ENCODE data around the gene TYMP.

Gene TYMP, protein sequence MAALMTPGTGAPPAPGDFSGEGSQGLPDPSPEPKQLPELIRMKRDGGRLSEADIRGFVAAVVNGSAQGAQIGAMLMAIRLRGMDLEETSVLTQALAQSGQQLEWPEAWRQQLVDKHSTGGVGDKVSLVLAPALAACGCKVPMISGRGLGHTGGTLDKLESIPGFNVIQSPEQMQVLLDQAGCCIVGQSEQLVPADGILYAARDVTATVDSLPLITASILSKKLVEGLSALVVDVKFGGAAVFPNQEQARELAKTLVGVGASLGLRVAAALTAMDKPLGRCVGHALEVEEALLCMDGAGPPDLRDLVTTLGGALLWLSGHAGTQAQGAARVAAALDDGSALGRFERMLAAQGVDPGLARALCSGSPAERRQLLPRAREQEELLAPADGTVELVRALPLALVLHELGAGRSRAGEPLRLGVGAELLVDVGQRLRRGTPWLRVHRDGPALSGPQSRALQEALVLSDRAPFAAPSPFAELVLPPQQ

DNA sequence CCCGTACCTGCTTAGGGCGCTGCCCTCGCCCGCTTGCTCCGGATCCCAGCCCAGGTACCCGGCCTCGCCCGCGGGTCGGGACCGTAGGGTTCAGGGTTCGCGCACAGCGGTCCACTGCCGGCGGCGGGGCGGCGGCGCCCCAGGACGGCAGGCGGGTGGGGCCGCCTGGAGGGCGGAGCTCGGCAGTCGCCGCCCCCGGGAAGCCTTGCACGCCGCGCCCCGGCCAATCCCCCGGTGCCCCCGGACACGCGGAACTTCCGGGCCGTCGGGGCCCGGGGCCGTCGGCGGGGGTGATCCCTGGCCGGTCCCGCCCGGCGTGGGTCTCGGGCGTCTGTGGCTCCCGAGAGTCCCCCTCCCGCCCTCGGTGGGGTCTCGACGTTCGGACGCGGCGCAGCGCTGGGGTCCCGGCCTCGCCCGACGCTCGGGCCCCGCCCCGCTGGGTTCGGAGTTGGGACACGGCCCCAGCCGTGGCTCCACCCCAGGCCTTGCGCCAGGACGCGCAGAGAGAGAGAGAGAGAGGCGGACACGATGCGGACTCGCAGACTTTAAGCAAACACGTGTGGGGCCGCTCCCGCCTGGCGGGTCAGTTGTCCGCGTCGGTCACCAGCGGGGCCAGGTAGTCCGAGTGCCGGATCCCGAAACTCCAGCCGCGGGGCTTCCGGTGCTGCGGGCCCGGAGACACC is at the start of gene TYMP:
Gene TYMP (minus strand): TSS at position 116 of the 683 bp plus-strand sequence. CDS start 303 bp downstream, outside the sequence.
- DNase-seq (ENCODE audit: low read depth in 2 of 3, low spot score in 1 of 3): peak in 1 of 3 donors; percentile 70

DNA sequence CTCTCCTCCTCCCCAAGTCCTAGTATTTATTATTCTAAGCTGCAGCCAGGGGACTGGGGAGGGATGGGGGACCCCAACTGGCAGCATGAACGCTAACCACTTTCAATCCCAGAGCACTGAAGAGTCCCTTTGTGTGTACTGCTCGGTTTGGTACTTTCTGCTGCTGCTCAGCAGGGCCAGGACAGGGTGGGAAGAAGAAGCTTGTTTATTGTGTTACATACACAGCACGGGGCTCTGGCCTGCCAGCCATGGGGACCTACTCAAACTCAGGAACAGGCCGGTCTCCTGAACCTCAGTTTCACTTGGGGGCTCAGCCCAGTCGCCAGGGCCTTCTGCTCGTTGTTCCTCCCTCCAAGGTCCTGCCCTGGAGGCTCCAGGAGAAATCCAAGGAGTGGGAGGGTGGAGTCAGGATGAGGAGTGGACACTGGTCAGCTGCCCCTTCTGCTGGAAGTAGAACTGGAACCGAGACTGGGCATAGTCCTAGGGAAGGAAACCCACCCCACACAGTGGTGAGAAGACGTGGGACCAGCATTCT is 49.0 kb upstream of the TYMP start:
- no peak for DNase-seq (ENCODE audit: low read depth in 2 of 3, low spot score in 1 of 3)

DNA sequence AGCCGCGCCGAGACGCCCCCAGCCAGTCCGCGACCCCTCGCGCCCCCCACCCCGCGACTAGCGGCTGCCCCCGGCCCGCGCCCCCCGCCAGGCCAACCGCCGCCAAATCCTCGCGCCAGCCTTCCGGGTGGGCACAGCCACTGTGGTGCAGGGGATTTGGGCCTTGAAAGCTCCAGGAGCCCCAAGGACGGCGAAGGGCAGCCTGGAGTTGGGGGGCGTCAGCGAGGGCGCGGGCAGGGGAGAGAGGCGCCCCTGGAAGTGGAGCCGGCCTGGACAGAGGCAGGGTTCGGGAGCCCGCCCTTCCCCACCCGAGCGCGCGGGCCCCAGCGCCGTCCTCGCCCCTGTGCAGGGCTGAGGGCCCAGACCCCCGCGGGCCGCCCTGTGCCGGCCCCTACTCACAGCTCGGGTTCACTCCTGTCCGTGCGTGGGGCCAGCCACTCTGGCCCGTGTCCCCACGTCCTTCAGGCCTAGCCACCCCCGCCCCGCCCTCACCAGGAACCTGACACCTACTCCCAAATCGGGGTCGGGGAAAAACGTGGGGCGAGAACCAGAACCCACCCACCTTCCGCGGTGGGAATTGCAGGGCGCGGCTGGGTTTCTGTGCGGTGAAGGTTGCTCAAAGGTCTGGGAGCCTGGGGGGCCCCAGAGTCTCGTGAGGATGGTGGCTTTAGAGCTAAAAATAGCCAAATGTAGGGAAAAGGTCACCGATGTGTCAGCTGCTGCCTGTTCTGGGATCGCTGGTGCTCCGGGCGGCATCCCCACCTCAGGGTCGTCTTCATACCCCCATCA is 48.4 kb upstream of the TYMP start, which contains the start of gene CPT1B:
Gene CPT1B (minus strand): TSS at position 441 of the 789 bp plus-strand sequence. CDS start 512 bp downstream, outside the sequence.
- DNase-seq (ENCODE audit: low read depth in 2 of 3, low spot score in 1 of 3): no peak

DNA sequence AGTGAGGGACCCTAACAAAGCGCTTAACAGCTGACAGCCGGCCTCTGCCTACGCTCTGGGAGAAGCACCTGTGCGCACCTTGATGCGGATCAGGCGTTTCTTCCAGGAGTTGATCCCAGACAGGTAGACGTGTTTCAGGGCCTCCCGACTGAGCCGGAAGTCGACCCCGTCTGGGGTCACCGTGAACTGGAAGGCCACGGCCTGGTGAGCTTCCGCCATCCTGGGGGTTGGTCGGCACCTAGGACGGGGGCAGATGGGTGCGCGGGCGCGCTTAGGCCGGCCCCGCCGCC is 47.8 kb upstream of the TYMP start:
- DNase-seq (ENCODE audit: low read depth in 2 of 3, low spot score in 1 of 3): no peak

DNA sequence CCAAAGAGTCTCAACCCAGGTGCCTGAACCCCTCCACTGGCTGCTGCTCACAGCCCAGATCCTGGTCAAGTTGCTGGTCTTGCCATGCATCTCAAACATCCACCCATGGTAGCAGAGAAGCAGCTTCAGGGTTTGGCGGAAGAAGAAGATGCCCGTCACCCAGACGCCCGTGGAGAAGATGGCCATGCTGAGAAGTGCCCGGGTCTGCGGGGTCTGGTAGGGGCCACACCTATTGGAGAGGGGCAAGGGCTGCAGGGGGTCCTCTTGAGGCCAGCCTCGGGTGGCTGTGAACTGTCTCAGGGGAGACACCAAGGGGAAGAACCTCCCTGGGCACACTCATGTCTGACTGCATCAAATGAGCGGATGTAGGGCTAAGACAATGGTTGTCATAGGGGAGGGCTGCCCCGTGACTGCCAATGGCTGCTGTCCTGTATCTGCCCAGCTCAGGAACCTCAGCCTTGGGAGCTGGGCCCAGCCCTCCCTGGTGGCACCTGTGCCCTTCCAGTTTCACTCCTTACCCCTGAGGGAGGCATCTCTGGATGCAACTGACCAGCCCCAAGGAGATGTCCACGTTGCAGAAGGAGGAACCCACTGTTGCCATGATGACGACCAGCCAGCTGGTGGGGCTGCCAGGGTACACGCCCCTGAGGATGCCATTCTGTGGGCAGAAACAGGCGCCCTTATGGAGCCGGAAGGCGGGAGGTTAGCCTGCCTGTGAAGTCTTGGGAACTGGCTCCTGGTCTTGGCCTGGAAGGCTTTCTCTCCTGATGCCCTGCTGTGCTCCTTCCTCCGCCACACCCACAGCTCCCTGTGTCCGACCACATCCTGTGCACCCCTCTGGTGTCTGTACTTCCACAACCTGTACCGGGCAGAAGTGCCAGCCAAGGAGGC is 47.2 kb upstream of the TYMP start:
- no peak for DNase-seq (ENCODE audit: low read depth in 2 of 3, low spot score in 1 of 3)

DNA sequence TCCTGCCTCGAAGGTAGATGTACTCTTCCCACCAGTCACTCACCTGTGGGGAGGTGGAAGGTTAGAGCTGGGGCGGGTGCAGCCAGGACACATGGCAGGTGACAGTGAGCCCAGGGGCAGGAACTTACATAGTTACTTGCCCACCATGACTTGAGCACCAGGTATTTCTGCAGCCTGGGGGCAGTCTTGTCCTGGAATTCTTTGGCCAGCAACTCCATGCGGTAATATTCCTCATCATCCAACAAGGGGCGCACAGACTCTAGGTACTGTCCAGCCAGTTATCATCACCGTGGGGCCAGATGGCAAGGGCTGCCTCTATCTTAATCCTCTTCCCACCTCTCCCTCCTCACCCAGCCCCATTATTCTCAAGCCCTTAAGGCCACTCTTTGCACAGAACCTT is 46.3 kb upstream of the TYMP start:
- DNase-seq (ENCODE audit: low read depth in 2 of 3, low spot score in 1 of 3): no peak

DNA sequence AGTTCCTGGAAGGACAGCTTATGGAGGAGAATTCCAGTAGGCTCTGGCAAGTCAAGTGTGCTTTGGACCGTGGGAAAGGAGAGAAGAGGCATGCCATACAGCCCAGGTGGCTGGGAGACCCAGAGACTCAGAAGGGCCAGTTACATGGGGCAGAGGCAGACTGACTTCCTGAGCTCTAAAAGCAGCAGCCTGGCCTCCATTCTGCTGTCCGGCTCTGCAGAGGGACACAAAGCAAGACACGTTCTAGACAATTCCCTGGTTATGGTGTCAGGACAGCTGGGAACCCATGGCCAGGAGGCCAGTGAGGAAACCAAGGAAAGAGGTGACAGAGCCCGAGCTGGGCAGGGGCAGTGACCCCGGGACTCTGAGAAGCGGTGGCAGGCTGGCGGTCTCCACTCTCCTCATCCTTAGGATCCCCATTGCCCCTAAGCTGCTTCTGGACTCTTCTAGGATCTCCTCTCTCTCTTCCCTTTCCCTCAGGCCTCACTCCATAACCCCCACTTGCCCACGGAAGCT is 45.7 kb upstream of the TYMP start:
- DNase-seq (ENCODE audit: low read depth in 2 of 3, low spot score in 1 of 3): no peak

DNA sequence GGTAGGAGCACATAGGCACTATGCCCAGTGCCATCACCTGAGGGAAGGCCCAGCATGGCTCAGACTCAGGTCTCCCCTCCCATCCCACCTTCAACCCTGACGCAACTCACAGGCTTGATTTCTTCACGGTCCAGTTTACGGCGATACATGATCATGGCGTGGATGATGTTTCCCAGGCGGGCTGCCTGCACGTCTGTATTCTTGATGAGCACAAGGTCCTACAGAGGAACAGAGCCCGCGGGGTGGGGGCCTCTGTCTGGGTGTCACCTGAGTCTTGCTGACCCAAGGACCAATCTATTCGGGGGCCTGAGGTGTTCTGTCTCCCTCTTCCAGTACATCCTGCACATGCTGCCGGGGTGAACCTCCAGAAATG is 44.6 kb upstream of the TYMP start:
- DNase-seq (ENCODE audit: low read depth in 2 of 3, low spot score in 1 of 3): no peak

DNA sequence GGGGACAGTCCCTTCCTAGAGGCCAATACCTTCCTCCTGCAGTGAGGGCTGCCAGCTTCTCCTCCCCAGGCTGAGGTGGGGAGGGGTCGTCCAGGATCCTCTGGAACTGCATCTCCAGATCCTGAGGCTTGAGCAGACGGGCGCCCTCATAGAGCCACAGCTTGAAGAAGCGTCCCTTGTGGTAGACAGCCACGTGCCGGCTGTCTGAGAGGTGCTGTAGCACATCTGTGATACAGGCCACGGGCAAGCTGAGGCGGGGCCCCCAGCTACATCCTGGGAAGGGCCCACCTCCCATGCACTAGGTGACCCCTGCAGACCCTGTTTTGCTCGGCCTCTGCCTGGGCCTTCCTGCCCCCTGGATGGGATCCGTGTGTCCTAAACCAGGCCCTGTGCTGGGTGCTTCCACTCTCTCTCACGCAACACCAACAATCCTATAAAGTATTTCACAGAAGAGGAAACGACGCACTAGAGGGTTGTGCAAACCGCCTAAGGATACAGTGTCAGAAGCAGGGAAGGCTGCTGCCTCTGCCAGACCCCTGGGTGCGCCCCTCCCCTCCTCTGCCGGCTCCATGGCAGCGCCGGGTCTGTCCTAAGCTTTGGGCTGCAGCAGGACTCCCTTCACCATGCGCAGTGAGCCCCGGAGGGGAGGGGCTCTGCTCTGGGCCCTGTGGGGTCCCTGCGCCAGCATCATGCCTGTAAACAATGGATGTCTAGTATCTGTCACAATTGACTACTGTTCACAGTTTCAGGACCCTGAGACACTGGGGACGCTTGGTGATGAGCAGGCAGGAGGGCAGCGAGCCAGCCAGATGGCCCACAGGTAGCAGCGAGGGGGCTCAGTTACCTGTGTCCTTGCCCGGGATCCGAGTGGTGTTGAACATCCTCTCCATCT is 43.9 kb upstream of the TYMP start:
- no peak for DNase-seq (ENCODE audit: low read depth in 2 of 3, low spot score in 1 of 3)

DNA sequence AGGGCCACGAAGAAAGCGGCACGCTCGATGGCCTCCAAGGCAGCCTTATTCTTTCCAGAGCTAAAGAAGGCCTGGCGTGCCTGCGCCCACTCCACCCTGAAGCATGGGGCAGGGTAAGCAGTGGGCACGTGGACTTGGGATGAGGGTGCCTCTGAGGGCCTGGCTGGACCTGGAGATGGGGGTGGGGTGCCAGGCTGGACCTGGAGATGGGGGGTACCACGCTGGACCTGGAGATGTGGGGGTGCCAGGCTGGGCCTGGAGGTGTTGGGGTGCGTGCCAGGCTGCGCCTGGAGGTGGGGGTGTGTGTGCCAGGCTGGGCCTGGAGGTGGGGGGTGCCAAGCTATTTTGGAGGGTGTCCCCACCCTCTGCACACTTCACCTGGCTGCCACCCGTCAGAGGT is 43.2 kb upstream of the TYMP start:
- DNase-seq (ENCODE audit: low read depth in 2 of 3, low spot score in 1 of 3): no peak

DNA sequence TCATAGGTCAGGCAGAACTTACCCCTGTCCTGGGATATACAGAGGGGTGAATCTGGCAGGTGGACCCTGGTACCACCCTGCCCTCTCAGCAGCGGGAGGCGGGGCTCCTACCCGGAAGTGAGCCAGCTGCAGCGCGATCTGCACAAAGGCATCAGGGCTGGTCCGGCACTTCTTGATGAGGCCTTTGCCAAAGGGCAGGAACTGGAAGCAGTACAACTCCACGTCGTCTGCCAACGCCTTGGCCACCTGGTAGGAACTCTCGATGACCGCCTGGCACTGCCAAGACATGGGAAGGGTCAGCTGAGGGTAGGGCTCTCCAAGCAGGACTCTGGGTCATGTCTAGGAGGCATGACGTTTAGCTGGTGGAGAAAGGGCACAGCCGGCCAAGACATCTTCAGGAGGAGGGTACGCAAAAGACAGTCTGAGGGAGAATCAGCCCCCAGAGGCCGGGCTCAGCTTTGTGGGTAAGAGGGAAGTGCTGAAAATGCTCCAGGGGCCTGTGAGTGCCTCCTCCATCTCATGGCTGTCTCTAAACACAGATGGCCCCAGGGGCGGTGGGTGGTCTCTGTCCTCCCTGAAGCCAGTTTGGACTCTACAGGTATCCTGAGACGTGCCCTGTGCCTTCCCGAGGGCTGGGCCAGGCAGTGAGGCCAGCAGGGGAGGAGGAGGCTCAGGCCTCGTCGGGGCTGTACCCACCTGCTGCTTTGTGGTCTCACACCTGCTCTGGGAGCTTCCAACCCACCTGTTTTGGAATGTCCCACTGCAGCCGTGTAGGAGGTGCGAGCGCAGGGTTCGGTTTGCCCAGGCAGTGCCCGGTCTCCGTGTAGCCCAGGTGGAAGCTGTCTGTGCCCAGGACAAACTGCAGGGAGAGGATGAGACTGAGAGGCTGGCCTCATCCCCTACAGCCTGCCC is 41.7 kb upstream of the TYMP start:
- no peak for DNase-seq (ENCODE audit: low read depth in 2 of 3, low spot score in 1 of 3)

DNA sequence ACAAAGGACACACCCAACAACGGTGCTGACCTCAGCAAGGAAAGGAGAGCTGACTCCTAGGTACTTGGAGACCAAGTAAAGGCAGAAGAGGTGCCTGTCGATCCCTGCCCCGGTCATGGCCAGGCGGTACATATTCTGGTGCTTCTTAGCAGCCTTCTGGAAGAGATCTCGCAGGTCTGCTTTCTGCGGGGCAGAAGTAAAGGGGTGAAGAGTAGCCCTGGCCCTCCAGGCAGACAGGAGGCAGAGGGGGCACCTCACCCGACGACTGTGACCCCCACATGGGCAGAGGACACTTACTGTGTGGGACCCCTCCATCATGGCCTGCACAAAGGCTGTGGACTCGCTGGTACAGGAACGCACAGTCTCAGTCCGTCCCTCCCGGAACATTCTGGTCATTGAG is 41.0 kb upstream of the TYMP start:
- no peak for DNase-seq (ENCODE audit: low read depth in 2 of 3, low spot score in 1 of 3)

DNA sequence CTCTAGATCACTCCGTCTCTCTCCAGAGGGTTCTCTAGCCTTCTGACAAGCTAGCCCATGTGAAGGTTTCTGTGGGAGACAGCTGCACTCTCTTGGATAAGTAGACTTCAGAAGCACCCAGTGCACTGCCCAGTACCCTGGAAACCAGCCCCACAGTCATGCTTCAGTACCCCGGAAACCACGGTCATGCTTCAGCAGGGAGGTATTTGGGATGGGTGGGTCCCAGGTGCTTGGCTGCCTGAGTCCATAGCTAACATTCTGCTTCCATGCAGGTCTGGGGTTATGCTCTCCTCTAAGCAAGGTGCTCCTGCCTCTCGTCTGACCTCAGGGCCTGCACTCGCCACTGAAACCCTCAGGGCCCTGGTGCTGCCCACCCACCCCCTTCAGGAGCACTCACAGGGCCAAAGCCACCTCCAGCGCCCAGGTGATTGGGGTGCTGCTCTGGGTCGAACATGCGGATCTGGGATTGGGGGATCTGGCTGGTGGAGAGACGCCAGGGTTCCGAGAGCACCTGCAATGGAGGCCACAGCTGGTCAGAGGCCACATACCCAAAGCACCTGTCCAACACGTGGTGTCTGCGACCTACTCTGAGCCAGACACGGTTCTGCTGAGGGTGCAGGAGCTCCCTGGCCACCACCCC is 40.2 kb upstream of the TYMP start:
- no peak for DNase-seq (ENCODE audit: low read depth in 2 of 3, low spot score in 1 of 3)

DNA sequence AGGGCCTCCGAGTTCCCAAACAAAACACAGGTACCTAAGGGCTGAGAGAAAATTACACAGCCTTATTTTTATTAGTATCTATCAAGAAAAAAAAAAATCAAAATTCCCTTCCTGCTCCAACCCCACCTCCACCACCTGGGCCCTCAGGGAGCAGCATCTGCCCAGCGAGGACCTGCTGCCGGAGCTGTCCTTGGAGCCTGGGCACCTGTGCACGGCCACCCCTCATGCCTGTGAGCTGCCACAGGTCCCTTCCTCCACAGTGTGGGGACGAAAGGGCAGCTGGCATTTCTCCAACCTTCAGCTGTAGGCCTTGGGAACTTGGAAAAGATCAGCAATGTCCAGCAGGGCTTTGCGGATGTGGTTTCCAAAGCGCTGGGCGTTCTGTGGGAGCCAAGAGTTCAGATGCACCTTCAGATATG is 39.2 kb upstream of the TYMP start:
- DNase-seq (ENCODE audit: low read depth in 2 of 3, low spot score in 1 of 3): no peak

DNA sequence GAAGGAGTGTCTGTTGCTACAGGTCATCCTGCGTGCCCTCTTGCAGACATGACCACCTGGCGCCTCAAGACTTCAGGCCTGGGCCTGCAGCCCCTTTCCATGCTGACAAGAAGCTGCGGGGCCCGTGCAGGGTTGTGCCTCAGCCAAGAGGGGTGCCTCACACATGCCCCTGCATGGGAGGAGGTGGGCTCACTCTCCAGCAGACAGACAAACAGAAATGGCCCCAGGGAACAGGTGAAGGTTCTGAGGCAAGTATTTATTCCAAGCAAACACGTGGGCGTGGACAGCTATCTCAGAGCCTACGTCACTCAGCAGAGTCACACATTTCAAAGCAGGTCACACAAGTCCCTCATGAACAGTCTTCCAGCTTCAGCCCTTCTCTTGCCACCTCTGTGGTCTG is 38.8 kb upstream of the TYMP start:
- DNase-seq (ENCODE audit: low read depth in 2 of 3, low spot score in 1 of 3): no peak

DNA sequence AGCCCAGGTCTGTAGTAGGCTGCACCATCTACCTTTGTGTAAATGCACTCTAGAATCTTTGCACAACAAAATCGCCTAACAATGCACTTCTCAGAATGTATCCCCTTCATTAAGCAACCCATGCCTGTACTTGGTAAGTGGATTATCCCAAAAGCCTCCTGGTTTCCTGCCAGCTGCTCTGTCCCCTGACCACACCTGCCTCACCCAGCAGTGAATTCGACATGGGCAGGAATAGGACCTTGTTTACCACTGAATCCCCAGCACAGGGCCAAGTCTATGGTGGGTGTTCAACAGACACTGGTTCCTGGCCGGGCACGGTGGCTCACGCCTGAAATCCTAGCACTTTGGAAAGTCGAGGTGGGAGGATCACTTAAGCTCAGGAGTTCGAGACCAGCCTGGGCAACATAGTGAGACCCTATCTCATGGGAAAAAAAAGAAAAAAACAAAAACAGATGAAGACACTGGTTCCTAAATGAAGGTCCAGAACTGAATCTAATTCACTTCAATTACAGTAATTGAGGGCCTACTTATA is 38.0 kb upstream of the TYMP start:
- DNase-seq (ENCODE audit: low read depth in 2 of 3, low spot score in 1 of 3): no peak

DNA sequence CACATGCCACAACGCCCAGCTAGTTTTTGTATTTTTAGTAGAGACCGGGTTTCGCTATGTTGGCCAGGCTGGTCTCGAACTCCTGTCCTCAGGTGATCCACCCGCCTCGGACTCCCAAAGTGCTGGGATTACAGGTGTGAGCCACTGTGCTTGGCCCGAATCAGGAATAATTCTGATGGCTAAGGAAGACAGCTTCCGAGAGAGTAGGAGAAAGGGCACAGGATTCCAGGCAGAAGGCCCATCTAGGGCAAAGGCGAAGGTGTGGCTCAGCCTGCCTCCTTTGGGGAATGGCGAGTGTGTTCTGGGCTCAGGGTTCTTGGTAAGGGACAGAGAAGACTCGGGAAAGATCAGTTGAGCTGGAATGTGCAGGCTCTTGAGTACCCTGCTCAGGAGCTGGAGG is 34.5 kb upstream of the TYMP start:
- DNase-seq (ENCODE audit: low read depth in 2 of 3, low spot score in 1 of 3): no peak

All from stimulated activated CD4-positive, alpha-beta T cell treated with anti-CD3 and anti-CD28 coated beads, Interleukin-12 subunit alpha, Interleukin-12 subunit beta, amount 100 ng/mL, for 48 hours (primary cell).